T-cell (primary cell): ENCODE data around the gene CYP26B1. TPM values are rescaled to one million over a fixed set of nuclear protein-coding genes. Genes with fewer than 3 reads are reported as not detected.
A peak's percentile ranks its signal among the peaks of the same experiment; 100 is the strongest.

ENCODE experiments used
- ATAC-seq, 4 experiments: fragments of 200-7000 bp in 3 of 4; fragments of 150-1000 bp in 1 of 4; cut with Tn5 transposase; replicated peaks in 1 of 4; 1 replicate in 3 of 4; 2 replicates in 1 of 4; pipeline ENCODE4 v1.10.0; 2021; ENCODE audit warnings: moderate library complexity in 3 of 4, mild to moderate bottlenecking in 2 of 4, moderate number of reproducible peaks in 1 of 4
- CTCF ChIA-PET, 2 donors: fragments of 300-600 bp; sonication (Branson Sonifier 250); formaldehyde crosslinking; loops; one replicate each; lab custom pipeline; 2022; ENCODE audit warnings: antibody characterized with exemption in 2 of 2; lab: Charles Lee
- POLR2A ChIA-PET, 2 donors: fragments of 300-600 bp; sonication (Branson Sonifier 250); formaldehyde crosslinking; loops; one replicate each; lab custom pipeline; 2022; ENCODE audit warnings: antibody characterized with exemption in 2 of 2; lab: Charles Lee
- DNase-seq, 35 experiments: peaks; one replicate each; pipeline versions ENCODE4 v3.0.0 to v3.0.0-alpha.2; 2013 to 2023
- H3K27ac ChIP-seq: one replicate; pipeline ENCODE4 v1.5.1; 2013; ENCODE audit warnings: low read length
- H3K27me3 ChIP-seq, 2 experiments: replicated peaks in 1 of 2; 1 replicate in 1 of 2; 2 replicates in 1 of 2; pipeline versions ENCODE4 v1.6.1 to v1.7.0; 2013; ENCODE audit warnings: low read length in 1 of 2, mixed read lengths in 1 of 2; ENCODE audit not compliant: control insufficient read depth in 2 of 2, insufficient read depth in 2 of 2; ENCODE audit errors: extremely low read depth in 1 of 2
- H3K36me3 ChIP-seq, 2 donors: 1 replicate in 1 of 2; 2 replicates in 1 of 2; pipeline versions ENCODE4 v1.6.1 to v1.7.0; 2013; ENCODE audit warnings: low read length in 1 of 2; ENCODE audit not compliant: control insufficient read depth in 2 of 2, insufficient read depth in 1 of 2; ENCODE audit errors: extremely low read depth in 1 of 2
- H3K4me1 ChIP-seq, 2 experiments: 1 replicate in 1 of 2; 2 replicates in 1 of 2; pipeline versions ENCODE4 v1.6.1 to v1.7.0; 2013; ENCODE audit warnings: low read length in 2 of 2, mixed read lengths in 1 of 2; ENCODE audit not compliant: insufficient read depth in 2 of 2, control insufficient read depth in 1 of 2; ENCODE audit errors: extremely low read depth in 1 of 2
- H3K4me3 ChIP-seq, 2 donors: 1 replicate in 1 of 2; 2 replicates in 1 of 2; pipeline versions ENCODE4 v1.5.1 to v1.7.0; 2013; ENCODE audit warnings: mild to moderate bottlenecking in 2 of 2, low read length in 1 of 2, moderate library complexity in 1 of 2; ENCODE audit not compliant: control insufficient read depth in 1 of 2; ENCODE audit errors: extremely low read depth in 1 of 2
- H3K9me3 ChIP-seq: 2 replicates; pipeline ENCODE4 v1.7.0; 2013
- H3K27ac Mint-ChIP-seq, 2 donors: one replicate each; pipeline ENCODE4 v1.8.0; 2020 to 2021; ENCODE audit warnings: mild to moderate bottlenecking in 2 of 2, mixed read lengths in 2 of 2
- H3K27me3 Mint-ChIP-seq, 2 donors: one replicate each; pipeline ENCODE4 v1.8.0; 2021 to 2022; ENCODE audit warnings: mixed read lengths in 2 of 2
- H3K36me3 Mint-ChIP-seq: one replicate; pipeline ENCODE4 v1.8.0; 2021; ENCODE audit warnings: mixed read lengths
- H3K4me1 Mint-ChIP-seq, 3 donors: one replicate each; pipeline ENCODE4 v1.8.0; 2020 to 2022; ENCODE audit warnings: mixed read lengths in 3 of 3, mild to moderate bottlenecking in 1 of 3
- H3K4me3 Mint-ChIP-seq, 3 donors: one replicate each; pipeline ENCODE4 v1.8.0; 2020 to 2022; ENCODE audit warnings: mild to moderate bottlenecking in 3 of 3, mixed read lengths in 3 of 3, moderate library complexity in 3 of 3
- H3K9me3 Mint-ChIP-seq, 3 donors: one replicate each; pipeline ENCODE4 v1.8.0; 2020 to 2022; ENCODE audit warnings: mixed read lengths in 3 of 3
- WGBS: methylation state at CpG from one replicate; pipeline ENCODE4 v1.1.5; 2013; ENCODE audit warnings: missing lambda C conversion rate; ENCODE audit not compliant: insufficient coverage; 5-methylcytosine and 5-hydroxymethylcytosine counted together
- total RNA-seq, 35 experiments: library from RNA in 6 of 35; stranded (reverse) in 6 of 35; fragments of 120-200 nt in 1 of 35; gene quantifications; one replicate each; pipeline versions ENCODE4 v1.2.1 to v1.2.4 and lab custom pipeline; 2013 to 2026

CYP26B1 gene
- total RNA-seq, 5 donors from 2014 or later (not counting 1 experiment from before 2014, with no cell fraction given), result 0.06 TPM; not detected in 4

- POLR2A ChIA-PET, result no interaction called here
- CTCF ChIA-PET, result interaction anchor here in 1 of 2 donors (0.5 to 1.0 kb wide), 2 partner anchors 10 to 848 kb away, joined by 3 to 14 read pairs; no protein-coding TSS in a partner anchor
- Histone ChIP-seq H3K4me3 (peak overlapping the region; percentile 19), H3K9me3 (no peaks in the 10 kb centered on the region), H3K27me3 (peaks cover 6 to 91% of the 10 kb centered on the region in 2 experiments), H3K27ac (no peak overlapping the region), H3K36me3 (no peaks in the 10 kb centered on the region), H3K4me1 (peaks cover 3 to 64% of the 10 kb centered on the region in 2 experiments)
- peak in 1 of 35 experiments; percentile 0 for DNase-seq
- peaks cover 42 to 53% (median 48%) of the 10 kb centered on the region in 3 donors for H3K4me1 Mint-ChIP-seq
- 5% methylated on average over 35 of the region's 68 CpGs for WGBS
- H3K9me3 Mint-ChIP-seq, result no peaks in the 10 kb centered on the region
- H3K36me3 Mint-ChIP-seq, result no peaks in the 10 kb centered on the region
- no peak for ATAC-seq
- H3K27ac Mint-ChIP-seq, result peak overlapping the region in 1 of 2 donors; percentile 15
- H3K4me3 Mint-ChIP-seq, result peak overlapping the region; percentile 75 to 93 (median 77)
- peaks cover 64 to 76% of the 10 kb centered on the region in 2 donors for H3K27me3 Mint-ChIP-seq
These were observed 558 bp upstream of the CYP26B1 start for GRCh38 chr2:72148003-72148836.

- H3K36me3 ChIP-seq, result no peaks in the 10 kb centered on the region
- peaks cover 6 to 90% of the 10 kb centered on the region in 2 experiments for H3K27me3 ChIP-seq
- 20% methylated on average over 51 of the region's 58 CpGs for WGBS
- Mint-ChIP-seq H3K9me3 (no peaks in the 10 kb centered on the region), H3K27ac (peak overlapping the region in 1 of 2 donors; percentile 6), H3K4me3 (peak overlapping the region; percentile 32 to 80 (median 32)), H3K4me1 (peaks cover 42 to 53% (median 48%) of the 10 kb centered on the region in 3 donors), H3K27me3 (peaks cover 62 to 78% of the 10 kb centered on the region in 2 donors), H3K36me3 (no peaks in the 10 kb centered on the region)
- peaks cover 3 to 64% of the 10 kb centered on the region in 2 experiments for H3K4me1 ChIP-seq
- DNase-seq (peak in 2 of 35 experiments; percentile 0 to 21), ATAC-seq (no peak)
- H3K9me3 ChIP-seq, result no peaks in the 10 kb centered on the region
- H3K4me3 ChIP-seq, result peak overlapping the region in 1 of 2 donors; percentile 27
- POLR2A ChIA-PET, result no interaction called here
- CTCF ChIA-PET, result no interaction called here
- H3K27ac ChIP-seq, result no peak overlapping the region
These were observed 1.0 kb downstream of the CYP26B1 start for GRCh38 chr2:72146347-72147302.

GRCh38 chr2:72145658-72146329, 1.9 kb downstream of the CYP26B1 start:
- no peak for ATAC-seq
- Histone ChIP-seq H3K4me1 (peaks cover 3 to 64% of the 10 kb centered on the region in 2 experiments), H3K27ac (no peak overlapping the region), H3K9me3 (no peaks in the 10 kb centered on the region), H3K4me3 (peak overlapping the region in 1 of 2 donors; percentile 55), H3K36me3 (no peaks in the 10 kb centered on the region), H3K27me3 (peaks cover 6 to 87% of the 10 kb centered on the region in 2 experiments)
- H3K36me3 Mint-ChIP-seq, result no peaks in the 10 kb centered on the region
- ChIA-PET CTCF (no interaction called here), POLR2A (no interaction called here)
- H3K27ac Mint-ChIP-seq, result peak overlapping the region in 1 of 2 donors; percentile 55
- WGBS, result 8% methylated on average over 17 of the region's 33 CpGs
- H3K4me1 Mint-ChIP-seq, result peaks cover 42 to 53% (median 48%) of the 10 kb centered on the region in 3 donors
- H3K9me3 Mint-ChIP-seq, result no peaks in the 10 kb centered on the region
- DNase-seq, result peak in 1 of 35 experiments; percentile 0
- H3K27me3 Mint-ChIP-seq, result peaks cover 57 to 75% of the 10 kb centered on the region in 2 donors
- H3K4me3 Mint-ChIP-seq, result peak overlapping the region; percentile 62 to 80 (median 70)

- H3K27me3 Mint-ChIP-seq, result peaks cover 53 to 70% of the 10 kb centered on the region in 2 donors
- no peaks in the 10 kb centered on the region for H3K36me3 Mint-ChIP-seq
- H3K4me1 ChIP-seq, result peaks cover 3 to 61% of the 10 kb centered on the region in 2 experiments
- no peaks in the 10 kb centered on the region for H3K9me3 ChIP-seq
- 4% methylated on average over 13 of the region's 29 CpGs for WGBS
- ChIA-PET CTCF (no interaction called here), POLR2A (no interaction called here)
- no peaks in the 10 kb centered on the region for H3K9me3 Mint-ChIP-seq
- peak overlapping the region; percentile 62 to 80 (median 70) for H3K4me3 Mint-ChIP-seq
- H3K36me3 ChIP-seq, result no peaks in the 10 kb centered on the region
- no peak overlapping the region for H3K27ac ChIP-seq
- DNase-seq (no peak), ATAC-seq (no peak)
- H3K27me3 ChIP-seq, result peaks cover 6 to 87% of the 10 kb centered on the region in 2 experiments
- peak overlapping the region in 1 of 2 donors; percentile 55 for H3K4me3 ChIP-seq
- peak overlapping the region in 1 of 2 donors; percentile 55 for H3K27ac Mint-ChIP-seq
- H3K4me1 Mint-ChIP-seq, result peaks cover 38 to 50% (median 46%) of the 10 kb centered on the region in 3 donors
These were observed 2.4 kb downstream of the CYP26B1 start for GRCh38 chr2:72145289-72145657.

- CTCF ChIA-PET, result no interaction called here
- Histone ChIP-seq H3K9me3 (no peaks in the 10 kb centered on the region), H3K4me3 (peak overlapping the region in 1 of 2 donors; percentile 55), H3K27me3 (peaks cover 6 to 82% of the 10 kb centered on the region in 2 experiments), H3K4me1 (peaks cover 3 to 55% of the 10 kb centered on the region in 2 experiments), H3K27ac (no peak overlapping the region), H3K36me3 (no peaks in the 10 kb centered on the region)
- H3K4me3 Mint-ChIP-seq, result peak overlapping the region; percentile 31 to 80 (median 43)
- POLR2A ChIA-PET, result no interaction called here
- peaks cover 33 to 44% (median 40%) of the 10 kb centered on the region in 3 donors for H3K4me1 Mint-ChIP-seq
- no peaks in the 10 kb centered on the region for H3K36me3 Mint-ChIP-seq
- H3K27me3 Mint-ChIP-seq, result peaks cover 48 to 65% of the 10 kb centered on the region in 2 donors
- no peaks in the 10 kb centered on the region for H3K9me3 Mint-ChIP-seq
- 2% methylated on average over 55 of the region's 63 CpGs for WGBS
- DNase-seq, result peak in 2 of 35 experiments; percentile 0 to 23
- no peak overlapping the region for H3K27ac Mint-ChIP-seq
- ATAC-seq, result peak in 1 of 4 experiments; percentile 36
These were observed 2.9 kb downstream of the CYP26B1 start for GRCh38 chr2:72144632-72145288.
